Measurements from ENCODE around the gene FHOD3.

Gene FHOD3

DNA sequence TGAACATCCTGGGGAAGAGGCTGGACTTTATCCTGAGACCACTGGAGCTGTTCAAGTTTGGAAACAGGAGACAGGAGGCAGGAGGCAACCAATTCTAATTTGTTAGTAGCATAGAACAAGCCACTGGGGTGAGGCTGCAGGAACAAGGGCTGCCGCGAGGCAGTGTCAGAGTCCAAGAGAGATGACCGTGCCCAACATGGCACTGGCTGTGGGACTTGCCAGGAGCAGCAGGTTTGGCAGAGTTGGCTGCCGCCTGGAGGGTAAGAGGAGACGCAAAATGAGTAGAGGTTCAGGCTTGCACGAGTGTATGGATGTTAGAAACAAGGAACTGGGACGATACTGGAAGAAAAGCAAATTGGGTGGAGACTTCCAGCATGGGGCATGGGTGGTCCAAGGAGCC, 362.8 kb downstream of the FHOD3 start:
- no peak for DNase-seq (ENCODE audit: low read depth in 3 of 3)

DNA sequence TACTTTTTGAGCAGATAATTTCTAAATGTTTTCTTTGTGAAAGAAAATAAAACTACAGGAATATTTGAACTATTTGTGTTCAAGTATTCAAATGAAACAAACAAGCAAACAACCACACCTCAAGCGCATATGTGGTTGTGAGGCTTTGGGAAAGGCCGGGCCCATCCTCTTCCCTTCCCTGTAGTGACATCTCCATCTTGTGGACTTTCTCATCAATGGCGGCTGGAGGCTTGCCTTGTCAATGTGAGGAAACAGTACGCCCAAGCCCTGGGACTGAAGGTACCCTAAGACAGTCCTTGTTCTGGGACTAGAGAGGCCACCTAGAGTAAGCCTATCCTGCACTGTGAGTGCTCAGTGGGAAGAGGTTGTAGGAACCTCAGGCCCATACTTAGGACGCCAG, 364.5 kb downstream of the FHOD3 start:
- no peak for DNase-seq (ENCODE audit: low read depth in 3 of 3)

DNA sequence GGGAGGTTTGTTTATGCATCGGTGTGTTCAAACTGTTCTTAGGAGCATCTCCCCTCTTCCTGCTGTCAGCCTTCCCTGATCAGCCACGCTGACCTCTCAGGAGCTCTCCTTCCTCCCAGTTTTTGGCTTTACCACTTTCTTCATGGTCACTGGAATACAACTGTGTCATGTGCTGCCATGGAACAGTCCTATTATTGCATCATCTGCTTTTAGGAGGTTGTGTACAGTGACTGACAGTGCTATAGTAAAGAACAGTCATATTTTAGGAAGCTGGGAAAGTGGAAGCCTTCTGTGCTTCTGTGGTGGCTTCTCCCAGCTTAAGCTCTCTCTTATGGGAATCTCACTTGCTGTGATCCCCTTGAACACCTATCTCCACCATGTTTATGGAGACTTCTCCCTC, 365.8 kb downstream of the FHOD3 start:
- no peak for DNase-seq (ENCODE audit: low read depth in 3 of 3)

DNA sequence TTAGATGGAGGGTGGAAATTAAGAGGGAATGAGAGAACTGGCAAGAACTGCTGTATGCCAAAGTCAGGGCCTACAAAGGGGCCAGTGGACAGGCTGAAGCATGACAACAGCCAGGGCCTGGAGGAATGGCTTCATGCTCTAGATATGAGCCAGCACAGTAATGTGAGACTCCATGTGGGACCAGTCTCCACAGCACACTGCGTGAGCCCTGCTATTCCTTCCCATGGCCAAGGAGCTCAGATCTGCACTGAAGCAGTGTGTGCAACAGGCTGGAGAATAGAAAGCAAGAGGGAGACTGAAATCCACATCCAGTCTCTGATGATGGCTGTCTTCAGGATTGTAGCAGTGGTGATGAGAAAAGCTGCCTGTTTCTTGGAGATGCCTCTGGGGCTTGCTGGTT, 368.4 kb downstream of the FHOD3 start:
- no peak for DNase-seq (ENCODE audit: low read depth in 3 of 3)

DNA sequence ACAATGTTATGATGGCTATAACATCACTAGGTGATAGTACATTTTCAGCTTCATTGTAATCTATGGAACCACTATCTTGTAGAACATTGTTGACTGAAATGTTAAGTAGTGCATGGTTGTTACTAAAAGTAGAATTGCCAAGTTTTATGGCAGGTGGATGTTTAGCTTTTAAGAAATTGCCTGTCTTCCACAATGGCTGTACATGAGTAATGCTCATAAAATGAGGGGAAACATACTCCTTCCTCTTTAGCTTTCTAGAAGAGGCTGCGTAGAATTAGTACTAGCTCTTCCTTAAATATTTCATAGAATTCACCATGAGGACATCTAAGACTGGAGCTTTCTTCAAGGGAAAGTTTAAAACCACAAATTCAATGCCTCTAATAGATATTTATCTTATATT, 370.3 kb downstream of the FHOD3 start:
- DNase-seq (ENCODE audit: low read depth in 3 of 3): no peak

DNA sequence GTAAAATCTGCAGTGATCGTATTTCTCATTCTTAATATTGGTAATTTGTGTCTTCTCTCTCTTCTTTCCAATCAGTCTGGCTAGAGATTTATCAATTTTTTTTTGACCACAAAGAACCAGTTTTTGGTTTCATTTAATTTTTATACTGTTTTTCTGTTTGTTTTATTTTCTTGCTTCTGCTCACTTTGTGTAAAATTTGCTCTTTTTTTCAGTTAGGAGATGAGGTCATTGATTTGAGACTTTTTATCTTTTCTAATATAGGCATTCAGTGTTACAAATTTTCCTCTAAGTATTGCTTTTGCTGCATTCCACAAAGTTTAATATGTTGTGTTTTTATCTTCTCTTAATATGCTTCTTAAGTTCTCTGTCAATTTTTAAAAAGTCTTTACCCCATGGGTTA, 370.8 kb downstream of the FHOD3 start:
- DNase-seq (ENCODE audit: low read depth in 3 of 3): no peak

DNA sequence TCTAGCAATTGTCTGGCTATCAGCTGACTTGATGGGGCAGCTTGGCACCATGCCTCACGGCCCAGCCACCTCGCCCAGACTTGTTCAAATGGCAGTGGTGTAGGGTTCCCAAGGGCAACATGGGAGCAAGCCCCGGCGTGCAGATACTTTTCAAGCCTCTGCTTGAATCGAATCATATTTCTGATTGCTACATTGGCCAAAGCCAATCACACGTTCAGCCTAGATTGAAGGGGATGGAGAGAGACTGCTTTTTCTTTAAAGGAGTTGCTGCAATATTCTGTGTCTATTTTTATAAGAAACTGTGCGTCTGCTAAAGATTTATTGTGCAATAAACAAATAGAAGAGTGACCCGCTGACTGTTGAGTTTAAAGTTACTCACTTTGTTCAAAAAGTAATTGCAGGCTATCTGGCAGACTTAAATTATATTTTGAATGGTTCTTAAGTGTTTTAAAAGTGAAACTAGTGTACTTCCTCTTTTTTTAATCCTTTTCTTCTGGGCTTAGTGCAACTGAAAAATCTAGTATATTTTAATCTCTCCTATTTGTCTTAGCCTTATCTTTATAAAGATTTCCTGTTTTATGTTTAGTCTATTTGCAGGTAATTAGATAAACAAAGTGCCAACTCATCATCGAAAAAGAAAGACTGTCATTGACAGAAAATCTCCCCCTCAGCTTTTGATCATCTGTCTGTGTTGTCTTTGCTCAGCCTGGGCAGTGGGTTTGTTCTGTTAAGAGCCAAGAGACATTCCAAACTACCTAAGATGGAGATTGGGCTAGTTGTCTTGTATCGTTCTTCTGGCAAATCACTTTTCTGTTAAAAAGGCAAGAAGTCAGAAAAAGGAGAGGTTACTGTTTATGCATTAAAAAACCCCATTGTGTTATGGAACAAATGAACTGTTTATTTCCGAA, 375.2 kb downstream of the FHOD3 start:
- no peak for DNase-seq (ENCODE audit: low read depth in 3 of 3)

DNA sequence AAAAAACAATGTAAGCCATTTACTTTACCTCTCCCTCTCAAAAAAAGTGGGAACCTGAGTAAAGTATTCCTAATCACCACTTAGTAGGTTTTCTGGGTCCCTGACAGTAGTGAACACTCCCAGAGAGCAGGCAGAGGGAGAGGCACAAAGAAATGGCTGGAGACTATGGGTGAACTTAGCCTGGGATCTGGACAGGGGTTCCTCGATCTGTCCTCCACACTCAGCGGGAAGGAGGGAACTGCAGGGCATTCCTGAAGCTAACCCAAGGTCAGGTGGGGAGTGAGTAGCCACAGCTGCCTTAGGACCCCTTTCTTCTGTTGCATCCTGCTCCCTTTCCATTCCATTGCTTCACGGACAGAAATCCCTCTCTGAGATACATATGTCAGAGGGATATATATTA, 375.9 kb downstream of the FHOD3 start:
- DNase-seq (ENCODE audit: low read depth in 3 of 3): no peak

DNA sequence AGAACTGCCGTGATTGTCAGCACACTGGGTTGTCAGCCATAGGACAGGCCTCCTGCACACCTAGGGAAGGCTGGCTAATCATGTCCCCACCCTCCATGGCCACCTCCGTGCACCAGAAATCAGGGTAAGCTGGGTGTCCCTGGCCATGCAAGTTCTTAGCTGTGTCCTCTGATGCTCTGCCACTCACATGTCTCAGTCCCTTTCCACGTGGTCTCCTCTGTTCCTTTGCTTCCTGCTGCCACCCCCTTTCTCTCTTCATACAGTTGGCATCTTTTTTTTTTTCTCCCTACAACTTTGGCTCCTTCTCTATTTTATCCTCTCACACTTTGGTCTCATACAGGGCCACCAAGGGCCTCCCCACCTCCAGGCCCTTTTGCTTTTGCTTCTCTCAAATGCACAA, 377.6 kb downstream of the FHOD3 start:
- DNase-seq (ENCODE audit: low read depth in 3 of 3): no peak

DNA sequence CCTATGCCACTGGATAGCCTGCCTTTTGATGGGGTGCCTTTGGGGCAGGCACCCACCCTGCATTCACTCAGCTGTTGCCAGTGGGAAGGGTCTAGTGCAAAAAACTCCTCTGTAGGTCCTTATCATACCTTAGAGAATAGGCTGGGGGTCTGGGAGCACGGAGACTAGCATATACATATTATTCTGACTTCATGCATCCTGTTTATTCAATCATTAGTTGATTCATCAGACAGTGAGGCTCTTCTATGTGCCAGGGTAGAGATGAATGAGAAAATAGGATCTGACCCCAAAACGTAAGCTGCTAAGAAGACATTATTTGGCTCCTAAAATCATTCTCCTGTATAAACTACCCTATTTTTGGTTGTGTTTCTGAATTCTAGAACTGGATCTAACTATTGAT, 378.0 kb downstream of the FHOD3 start:
- no peak for DNase-seq (ENCODE audit: low read depth in 3 of 3)

DNA sequence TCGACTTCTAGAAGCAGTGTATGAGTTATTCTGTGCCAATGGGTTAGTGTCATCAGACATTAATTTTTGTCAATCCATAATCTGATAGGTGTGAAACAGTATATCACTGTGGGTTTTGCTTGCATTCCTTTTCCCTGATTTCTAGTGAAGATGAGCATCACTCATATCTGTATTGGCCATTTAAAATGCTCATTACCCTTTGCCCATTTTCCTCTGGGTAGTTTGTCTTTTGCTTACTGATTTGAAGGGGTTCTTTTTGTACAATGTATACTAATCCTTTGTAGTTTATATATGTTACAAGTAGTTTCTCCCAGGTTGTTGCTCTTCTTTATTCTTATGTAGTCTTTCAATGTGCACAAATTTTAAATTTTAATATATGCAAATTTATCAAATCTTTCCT, 379.1 kb downstream of the FHOD3 start:
- DNase-seq (ENCODE audit: low read depth in 3 of 3): no peak

DNA sequence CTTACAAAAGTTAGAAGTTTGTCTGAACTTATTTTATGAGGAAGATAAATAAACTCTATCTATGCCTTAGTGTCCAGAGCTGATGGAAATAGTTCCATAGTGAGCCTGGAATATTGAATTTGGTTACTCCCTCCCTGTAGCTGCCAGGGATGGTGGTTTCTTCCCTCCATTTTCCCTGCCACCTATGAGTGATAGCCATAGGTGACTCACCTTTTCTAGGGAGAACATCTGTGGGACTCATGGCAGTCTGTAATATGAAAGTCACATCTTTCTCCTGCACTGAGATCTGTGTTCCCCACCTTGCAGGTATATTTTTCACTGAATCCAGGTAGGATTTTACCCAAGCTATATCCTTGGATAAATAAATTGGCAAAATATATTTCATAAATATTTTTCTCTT, 382.5 kb downstream of the FHOD3 start:
- DNase-seq (ENCODE audit: low read depth in 3 of 3): no peak

DNA sequence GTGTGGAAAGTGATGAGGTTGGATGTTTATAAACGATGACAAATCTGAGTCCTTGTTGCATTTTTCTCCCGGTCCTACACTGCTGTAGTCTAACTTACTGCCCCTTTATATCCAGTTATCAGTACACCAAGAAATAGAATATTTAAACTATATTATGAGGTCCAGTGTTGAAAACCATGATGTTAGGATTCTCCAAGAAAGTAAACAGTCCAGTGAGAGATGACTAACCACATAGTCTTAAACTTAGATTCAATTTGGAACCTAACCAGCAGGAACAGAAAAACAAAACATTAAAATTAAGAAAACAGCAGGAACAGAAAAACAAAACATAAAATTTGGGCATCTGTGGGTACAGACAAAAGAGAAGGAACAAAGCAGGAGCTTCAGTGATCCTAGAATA, 388.1 kb downstream of the FHOD3 start:
- DNase-seq (ENCODE audit: low read depth in 3 of 3): no peak

DNA sequence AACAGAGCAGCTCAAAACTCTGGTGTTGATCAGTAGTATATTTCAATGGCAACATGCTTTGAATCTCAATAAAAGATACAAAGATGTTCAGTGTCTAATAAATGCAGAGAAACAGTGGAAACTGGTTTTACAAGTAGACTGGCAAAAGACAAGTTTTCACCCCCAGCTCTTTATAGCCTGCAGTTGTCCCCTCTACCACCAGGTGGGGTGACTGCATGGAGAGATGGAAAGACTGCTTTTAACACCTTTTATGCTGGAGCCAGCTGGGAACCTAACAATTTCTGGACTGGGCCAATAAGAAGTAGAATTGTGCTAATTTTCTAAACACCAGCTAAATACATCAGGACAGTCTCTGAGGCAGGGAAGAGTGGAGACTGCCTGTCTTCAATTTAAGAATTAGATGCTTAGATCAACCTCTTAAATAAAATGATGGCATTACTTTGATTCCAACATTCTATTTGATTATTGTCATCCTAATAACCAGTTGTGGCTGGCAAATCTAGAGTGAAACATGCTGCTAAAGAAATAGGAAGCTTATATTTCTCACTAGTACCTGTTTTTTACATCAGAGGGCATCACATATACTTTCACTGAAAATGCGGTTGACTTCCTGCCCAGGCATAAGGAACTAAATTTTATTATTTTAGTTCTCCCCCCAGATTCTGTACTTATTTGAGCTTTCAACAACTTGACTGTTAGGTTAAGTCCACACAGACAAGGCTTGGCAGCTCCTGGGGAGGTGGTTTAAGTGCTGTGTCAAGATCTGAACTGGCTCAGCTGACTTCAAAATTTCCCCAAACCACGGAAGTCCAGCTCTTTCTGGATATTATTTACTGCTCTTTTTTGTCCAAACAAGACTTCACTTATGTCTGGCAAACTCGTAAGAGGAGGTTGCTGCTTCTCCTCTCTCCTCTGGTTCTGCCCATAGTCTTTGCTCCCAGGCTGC, 390.8 kb downstream of the FHOD3 start:
- DNase-seq (ENCODE audit: low read depth in 3 of 3): peak in 2 of 3 donors; percentile 12 to 25

DNA sequence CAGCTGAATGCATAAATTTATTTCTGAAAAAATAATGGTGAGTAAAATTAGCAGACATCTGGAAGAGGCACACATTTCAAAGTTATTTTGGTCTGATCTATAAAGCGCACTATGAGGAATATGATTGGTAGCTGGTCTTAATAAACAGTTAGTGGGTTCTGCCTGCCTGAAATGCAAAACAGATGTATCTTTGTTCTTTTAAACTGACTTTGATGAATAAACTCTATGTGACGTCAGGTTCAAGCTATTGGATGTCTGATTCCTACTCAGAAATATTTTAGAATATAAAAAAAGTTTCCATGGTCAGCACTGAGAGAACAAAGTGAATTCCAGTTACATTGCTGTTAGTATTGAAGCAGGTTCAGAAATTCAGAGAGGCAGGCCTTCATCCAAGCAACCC, 394.9 kb downstream of the FHOD3 start:
- no peak for DNase-seq (ENCODE audit: low read depth in 3 of 3)

DNA sequence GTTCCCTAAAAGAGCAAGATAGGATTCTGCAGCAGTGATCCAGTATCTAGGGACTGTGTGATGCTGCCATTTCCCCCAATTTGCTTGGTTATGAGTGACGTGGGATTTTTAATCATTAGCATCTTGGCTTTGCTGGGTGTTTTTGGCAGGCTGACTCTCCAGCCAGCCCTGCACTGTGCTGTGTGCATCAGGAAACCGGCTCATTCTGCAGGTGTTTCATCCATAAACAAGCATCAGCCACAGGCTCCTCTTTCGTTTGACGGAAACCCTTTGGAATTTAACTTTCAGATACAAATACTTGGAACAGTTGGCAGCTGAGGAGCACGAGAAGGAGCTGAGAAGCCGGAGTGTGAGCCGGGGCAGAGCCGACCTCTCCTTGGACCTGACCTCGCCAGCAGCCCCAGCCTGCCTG, 395.4 kb downstream of the FHOD3 start:
- DNase-seq (ENCODE audit: low read depth in 3 of 3): no peak

DNA sequence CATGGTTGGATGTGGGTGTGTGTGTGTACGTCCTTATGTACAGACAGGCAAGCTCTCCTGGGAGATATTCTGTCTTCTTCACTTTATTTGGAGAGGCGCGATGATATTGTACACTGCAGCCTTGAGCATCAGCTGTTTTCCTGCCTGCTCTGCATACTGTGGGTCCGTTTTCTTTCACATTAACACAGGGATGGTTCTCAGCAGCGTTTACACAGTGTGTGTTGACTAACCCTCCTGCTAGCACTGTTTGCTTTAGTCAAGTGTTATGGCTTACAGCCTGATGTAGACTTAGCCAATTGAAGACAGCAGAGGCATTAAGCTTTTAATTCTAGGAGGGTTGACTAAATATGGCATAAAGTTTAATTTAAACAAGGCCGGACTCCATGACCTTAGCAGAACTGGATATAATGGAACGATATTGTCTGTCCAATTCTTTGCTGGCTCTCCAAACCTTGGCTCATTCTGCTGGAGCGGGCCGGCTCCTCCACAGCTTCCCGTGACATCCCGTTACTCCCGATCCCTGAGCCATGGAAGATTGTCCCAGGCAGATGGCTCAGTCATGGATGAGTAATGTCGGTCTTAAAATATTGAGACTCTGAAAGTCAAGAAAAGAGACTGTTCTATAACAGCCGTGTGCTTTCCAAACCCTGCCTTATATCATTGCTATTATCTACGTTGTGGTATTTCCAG, 396.6 kb downstream of the FHOD3 start:
- no peak for DNase-seq (ENCODE audit: low read depth in 3 of 3)

DNA sequence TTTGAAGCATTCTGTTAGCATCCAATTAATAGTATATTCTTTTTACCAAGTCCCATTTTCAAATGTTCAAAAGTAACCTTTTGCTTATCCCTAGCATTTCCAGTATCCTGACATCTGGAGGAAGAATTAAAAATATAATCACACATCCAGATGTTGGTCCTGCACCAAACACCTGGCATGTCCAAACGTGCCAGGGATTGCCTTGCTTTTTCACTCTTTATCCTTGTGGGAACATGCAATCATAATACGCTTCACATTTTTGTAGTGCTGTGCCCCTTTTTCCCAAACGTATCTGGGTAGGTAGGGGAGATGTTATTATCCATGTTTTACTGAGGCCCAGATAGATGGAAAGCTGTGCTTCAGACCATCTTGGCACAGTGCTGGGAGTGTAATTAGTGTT, 398.3 kb downstream of the FHOD3 start:
- no peak for DNase-seq (ENCODE audit: low read depth in 3 of 3)

DNA sequence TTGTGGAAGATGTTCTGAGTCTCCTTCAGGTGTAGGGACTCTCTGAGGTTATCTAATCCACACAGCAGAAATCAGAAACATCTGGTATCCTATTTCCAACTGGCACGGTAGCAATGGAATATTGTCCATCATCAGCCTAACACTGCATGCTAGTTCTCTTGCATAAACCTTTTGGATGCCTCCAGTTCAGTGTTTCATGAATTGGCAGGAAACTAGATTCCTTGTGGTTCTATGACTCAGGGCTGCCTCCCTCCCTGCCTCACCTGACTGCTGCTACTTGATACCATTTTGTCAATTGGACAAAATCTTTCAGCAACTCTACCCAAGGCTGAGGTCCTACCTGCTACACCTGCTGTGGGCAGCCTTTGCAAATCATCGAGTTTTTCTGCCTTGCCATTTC, 400.4 kb downstream of the FHOD3 start:
- no peak for DNase-seq (ENCODE audit: low read depth in 3 of 3)

DNA sequence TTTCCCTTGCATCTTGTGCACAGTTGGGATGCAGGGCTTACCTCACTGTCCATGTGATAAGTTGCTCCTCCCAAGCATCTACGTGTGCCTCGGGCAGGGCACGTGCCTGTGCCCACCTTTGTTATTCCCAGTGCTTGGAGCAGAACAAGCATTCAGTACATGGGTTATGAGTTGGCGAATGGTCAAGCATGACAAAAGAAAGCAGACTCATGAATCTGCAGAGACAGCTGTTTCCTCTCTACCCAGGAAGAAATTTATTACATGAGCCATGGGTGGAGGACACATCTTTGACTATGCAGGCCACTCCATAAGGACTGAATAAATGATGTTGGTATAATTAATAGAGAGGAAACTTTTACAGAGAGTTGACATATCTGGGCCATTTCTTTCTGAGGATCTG, 403.4 kb downstream of the FHOD3 start:
- DNase-seq (ENCODE audit: low read depth in 3 of 3): no peak

DNA sequence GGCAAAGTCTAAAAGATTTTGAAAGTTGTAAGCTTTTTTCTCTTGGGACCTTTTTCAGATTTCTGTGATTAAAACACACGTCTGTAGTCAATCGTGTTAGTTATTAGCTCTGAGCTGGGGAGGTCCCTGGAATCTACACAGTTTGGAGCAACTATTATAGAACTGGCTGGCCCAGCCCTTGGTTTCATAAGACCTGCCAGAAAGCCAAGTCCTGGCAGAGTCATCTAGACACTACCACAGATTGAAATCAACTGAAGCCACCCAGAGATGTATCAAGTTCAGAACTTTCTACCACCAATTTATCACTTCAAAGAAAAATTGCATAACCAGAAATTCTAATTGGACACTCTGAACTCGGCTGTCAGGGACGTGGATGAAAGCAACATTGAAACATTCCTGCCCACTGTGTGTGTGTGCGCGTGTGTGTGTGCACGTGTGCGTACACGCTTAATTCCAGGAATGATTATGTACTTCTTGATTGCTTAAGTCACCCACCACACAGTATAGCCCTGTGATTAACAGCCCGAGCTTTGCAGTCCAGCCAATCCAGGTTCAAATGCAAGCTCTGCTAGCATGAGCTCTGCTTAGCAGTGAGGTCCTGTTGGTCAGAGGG, 405.0 kb downstream of the FHOD3 start:
- DNase-seq (ENCODE audit: low read depth in 3 of 3): no peak

DNA sequence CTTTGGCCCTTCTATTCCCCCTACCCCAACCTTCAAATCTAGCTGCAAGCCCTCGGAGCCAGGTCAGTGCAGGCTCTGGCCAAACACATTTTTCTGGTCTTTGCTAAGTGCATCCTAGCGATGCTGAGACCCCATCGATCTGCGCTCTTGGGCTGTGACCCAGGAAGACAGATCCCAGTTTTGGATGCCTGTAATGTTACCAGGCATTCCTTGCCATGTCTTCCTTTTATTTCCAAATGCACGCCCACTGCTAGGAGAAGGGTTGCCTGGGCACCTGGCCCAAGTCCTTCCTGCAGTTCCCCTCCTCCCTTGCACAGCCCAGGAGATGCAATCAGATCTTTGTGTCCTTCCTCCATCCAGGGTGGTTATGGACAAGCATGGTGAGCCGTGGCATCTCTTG, 406.6 kb downstream of the FHOD3 start:
- DNase-seq (ENCODE audit: low read depth in 3 of 3): no peak
